ENCODE results near the gene MED13L.

Gene MED13L

DNA sequence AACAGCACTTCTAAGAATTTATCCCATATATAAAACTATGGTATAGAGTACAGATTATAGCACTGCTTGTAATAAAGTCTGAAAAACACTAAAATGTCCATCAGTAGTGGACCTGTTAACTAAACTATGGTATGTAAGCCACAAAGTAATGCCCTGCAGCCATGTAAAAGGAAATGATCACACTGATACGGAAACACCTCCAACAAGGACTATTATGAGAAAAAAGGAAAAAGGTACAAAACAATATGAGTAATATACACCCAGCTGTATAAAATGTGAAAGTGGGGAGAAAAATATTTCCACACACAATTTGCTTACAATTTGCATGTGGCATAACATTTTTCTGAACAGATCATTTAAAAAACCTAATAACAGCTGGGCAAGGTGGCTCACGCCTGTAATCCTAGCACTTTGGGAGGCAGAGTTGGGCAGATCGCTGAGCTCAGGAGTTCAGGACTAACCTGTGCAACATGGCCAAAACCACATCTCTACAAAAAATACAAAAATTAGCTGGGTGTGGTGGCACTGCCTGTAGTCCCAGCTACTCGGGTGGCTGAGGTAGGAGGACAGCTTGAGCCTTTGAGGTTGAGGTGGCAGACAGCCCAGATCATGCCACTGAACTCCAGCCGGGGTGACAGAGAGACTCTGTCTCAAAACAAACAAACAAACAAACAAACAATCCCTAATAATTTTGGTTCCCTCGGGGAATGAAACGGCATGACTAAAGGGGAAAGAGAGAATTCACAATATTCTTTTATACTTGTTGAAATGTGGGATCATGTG, 250.5 kb downstream of the MED13L start:
- Mint-ChIP-seq H3K4me3 (no peak overlapping the region), H3K36me3 (ENCODE audit: low read depth) (peaks cover 14% of the 10 kb centered on the region), H3K27ac (no peak overlapping the region), H3K9me3 (no peaks in the 10 kb centered on the region), H3K27me3 (no peaks in the 10 kb centered on the region), H3K4me1 (ENCODE audit: low read depth) (peaks cover 8% of the 10 kb centered on the region)
- intact Hi-C loops (cut with micrococcal nuclease) = no loop called here

DNA sequence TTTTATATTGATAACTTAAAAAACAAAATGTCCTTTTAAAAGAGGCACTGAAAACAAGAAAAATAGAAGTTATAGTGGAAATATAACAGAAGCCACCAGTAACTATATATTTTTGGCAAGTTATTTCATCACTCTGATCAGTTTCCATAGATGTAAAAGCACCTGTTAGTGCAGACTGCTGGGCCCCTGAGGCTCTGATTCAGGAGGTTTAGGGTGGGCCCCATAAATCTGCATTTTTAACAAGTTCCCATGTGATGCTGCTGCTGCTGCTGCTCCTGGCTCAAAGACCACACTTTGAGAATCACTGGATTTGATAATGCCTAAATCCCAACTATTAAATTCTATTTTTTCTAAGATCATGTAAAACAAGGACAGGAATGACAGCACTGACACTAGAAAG, 251.1 kb downstream of the MED13L start:
- Mint-ChIP-seq H3K27ac (no peak overlapping the region), H3K9me3 (no peaks in the 10 kb centered on the region), H3K36me3 (ENCODE audit: low read depth) (peaks cover 10% of the 10 kb centered on the region), H3K4me3 (no peak overlapping the region), H3K4me1 (ENCODE audit: low read depth) (peaks cover 8% of the 10 kb centered on the region), H3K27me3 (no peaks in the 10 kb centered on the region)
- intact Hi-C loops (cut with micrococcal nuclease) = no loop called here

DNA sequence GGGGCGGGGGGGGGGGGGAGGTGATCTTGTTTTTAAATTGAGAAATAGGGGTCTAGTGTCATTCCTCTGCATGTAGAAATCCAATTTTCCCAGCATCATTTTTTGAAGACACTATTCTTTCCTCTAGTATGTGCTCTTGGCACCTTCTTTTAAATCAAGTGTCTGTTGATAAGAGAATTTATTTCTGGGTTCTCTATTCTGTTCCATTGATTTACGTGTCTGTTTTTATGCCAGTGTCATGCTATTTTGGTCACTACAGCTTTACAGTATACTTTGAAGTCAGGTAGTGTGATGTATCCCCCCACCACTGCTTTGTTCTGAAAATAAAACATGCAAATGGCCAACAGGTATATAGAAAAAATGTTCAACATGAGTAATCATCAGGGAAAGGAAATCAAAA, 252.7 kb downstream of the MED13L start:
- Mint-ChIP-seq H3K4me3 (no peak overlapping the region), H3K4me1 (ENCODE audit: low read depth) (peaks cover 8% of the 10 kb centered on the region), H3K27me3 (no peaks in the 10 kb centered on the region), H3K27ac (no peak overlapping the region), H3K36me3 (ENCODE audit: low read depth) (peaks cover 6% of the 10 kb centered on the region), H3K9me3 (no peaks in the 10 kb centered on the region)
- intact Hi-C loops (cut with micrococcal nuclease) = no loop called here

DNA sequence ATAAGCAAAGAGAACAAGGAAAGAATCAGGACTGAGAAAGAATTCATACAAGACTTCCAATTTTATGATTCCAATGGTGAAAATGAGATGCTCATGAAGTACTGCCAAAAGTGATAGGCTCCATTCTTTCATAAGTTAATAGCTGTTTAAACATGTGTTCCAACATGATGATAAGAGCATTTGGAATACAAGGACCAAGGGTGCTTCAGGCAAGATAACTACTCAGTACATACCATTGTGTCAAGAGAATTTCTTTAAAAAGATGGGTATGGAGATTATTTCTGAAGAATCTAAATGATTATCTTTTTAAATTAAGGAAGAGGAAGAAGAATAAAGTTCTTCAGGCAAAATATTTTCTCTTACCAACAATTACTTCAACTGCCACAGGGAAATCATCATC, 258.1 kb downstream of the MED13L start:
- Mint-ChIP-seq H3K36me3 (ENCODE audit: low read depth) (peaks cover 46% of the 10 kb centered on the region), H3K9me3 (no peaks in the 10 kb centered on the region), H3K27me3 (no peaks in the 10 kb centered on the region), H3K27ac (no peak overlapping the region), H3K4me3 (no peak overlapping the region), H3K4me1 (ENCODE audit: low read depth) (peaks cover 4% of the 10 kb centered on the region)
- intact Hi-C loops (cut with micrococcal nuclease) = no loop called here

DNA sequence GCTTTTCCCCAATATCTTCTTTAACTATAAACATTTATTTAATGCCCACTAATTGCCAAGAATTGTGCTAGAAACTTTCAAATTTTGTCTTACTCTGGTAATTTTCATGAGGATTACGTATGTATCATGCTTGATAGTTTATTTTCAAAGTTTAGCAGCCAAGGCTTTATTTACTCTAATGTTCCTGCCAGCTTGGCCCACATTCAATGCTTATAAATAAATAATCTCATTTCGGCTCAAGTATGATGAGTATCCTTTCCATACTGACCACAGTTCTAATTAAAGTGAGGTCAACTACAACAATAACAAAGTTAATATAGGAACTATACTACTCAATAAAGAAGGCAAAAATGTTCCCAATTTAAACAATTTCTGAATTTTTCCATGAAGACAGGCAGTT, 259.2 kb downstream of the MED13L start:
- Mint-ChIP-seq H3K27ac (no peak overlapping the region), H3K9me3 (no peaks in the 10 kb centered on the region), H3K4me3 (no peak overlapping the region), H3K4me1 (ENCODE audit: low read depth) (peaks cover 4% of the 10 kb centered on the region), H3K36me3 (ENCODE audit: low read depth) (peaks cover 57% of the 10 kb centered on the region), H3K27me3 (no peaks in the 10 kb centered on the region)
- intact Hi-C loops (cut with micrococcal nuclease) = no loop called here

DNA sequence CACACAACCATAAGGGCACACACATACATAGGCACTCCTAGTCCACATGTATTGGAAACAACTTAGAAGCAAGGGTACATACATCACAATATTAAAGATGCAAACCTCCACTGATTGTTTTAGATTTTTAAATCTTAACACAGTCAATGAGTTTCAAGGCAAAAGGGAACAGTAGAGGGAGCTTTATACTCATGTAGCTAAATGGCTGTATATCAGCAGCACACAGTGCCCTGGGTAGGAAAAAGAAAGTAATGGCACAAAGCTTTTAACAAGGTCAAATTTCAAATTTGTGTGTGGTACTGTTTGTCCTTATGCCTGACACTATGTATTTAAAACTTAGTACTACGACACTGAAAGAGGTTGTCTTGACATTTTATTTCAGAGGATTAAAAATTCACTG, 262.0 kb downstream of the MED13L start:
- no peaks in the 10 kb centered on the region for H3K27me3 Mint-ChIP-seq
- H3K36me3 Mint-ChIP-seq (ENCODE audit: low read depth) = peaks cover 79% of the 10 kb centered on the region
- intact Hi-C loops (cut with micrococcal nuclease) = no loop called here
- peaks cover 4% of the 10 kb centered on the region for H3K4me1 Mint-ChIP-seq (ENCODE audit: low read depth)
- no peak overlapping the region for H3K27ac Mint-ChIP-seq
- no peaks in the 10 kb centered on the region for H3K9me3 Mint-ChIP-seq
- H3K4me3 Mint-ChIP-seq = no peak overlapping the region

DNA sequence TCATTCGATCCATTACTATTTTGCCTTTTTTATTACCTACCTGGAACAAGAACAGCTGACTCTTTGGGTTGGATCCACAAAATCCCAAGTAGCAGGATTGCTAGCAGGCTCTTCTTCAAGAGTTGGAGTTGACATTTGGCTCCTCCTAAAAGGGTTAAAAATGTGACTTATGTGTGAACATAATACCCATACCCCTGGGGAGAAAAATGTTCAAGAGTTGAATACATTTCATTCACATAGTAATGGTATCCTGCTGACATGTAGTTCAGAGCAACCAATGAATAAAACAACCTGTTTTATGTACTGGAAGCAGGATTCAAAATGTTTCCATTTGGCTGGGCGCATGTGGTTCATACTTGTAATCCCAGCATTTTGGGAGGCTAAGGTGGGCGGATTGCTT, 264.7 kb downstream of the MED13L start:
- intact Hi-C loops (cut with micrococcal nuclease) = no loop called here
- H3K27ac Mint-ChIP-seq = no peak overlapping the region
- H3K36me3 Mint-ChIP-seq (ENCODE audit: low read depth) = peaks cover 84% of the 10 kb centered on the region
- H3K4me1 Mint-ChIP-seq (ENCODE audit: low read depth) = no peaks in the 10 kb centered on the region
- H3K27me3 Mint-ChIP-seq = no peaks in the 10 kb centered on the region
- no peak overlapping the region for H3K4me3 Mint-ChIP-seq
- no peaks in the 10 kb centered on the region for H3K9me3 Mint-ChIP-seq

DNA sequence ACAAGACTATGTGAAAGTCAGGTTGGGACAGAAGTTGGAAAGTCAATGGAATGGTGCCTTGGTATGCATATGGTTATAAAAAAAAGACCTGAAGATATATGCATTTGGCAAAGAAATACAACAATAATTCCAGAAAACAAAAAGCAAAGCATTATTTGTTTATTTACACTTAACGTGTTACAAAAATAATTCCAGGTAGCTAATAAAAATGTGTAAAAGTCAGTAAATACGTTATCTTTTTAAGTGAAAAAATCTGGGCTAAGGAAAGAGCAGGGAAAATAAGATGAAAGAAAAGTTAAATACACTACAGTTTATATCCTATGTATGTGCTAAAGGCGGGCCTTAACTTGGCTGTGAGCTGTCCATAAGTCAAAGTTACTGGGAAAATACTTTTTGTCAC, 266.3 kb downstream of the MED13L start:
- intact Hi-C loops (cut with micrococcal nuclease) = no loop called here
- H3K36me3 Mint-ChIP-seq (ENCODE audit: low read depth) = peaks cover 89% of the 10 kb centered on the region
- no peaks in the 10 kb centered on the region for H3K9me3 Mint-ChIP-seq
- H3K4me1 Mint-ChIP-seq (ENCODE audit: low read depth) = no peaks in the 10 kb centered on the region
- no peak overlapping the region for H3K27ac Mint-ChIP-seq
- H3K4me3 Mint-ChIP-seq = no peak overlapping the region
- no peaks in the 10 kb centered on the region for H3K27me3 Mint-ChIP-seq

DNA sequence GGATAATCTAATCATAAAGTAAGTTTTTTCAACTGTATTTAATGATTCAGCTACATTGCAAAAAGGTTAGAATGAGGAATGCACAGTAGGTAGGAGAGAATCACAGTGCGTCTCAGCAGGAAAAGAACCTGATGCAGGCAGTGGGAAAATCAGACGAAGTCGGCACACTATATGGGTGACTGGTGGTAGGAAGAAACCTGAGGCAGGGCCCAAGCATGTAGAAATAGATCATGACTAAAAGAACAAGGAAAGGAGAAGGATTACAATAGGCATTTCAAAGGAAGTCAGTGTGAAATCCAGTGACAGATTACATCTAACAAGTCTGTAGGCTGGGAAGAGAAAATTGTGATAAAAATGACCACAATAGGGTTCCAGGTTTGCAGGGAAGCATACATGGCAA, 267.0 kb downstream of the MED13L start:
- H3K27ac Mint-ChIP-seq = no peak overlapping the region

DNA sequence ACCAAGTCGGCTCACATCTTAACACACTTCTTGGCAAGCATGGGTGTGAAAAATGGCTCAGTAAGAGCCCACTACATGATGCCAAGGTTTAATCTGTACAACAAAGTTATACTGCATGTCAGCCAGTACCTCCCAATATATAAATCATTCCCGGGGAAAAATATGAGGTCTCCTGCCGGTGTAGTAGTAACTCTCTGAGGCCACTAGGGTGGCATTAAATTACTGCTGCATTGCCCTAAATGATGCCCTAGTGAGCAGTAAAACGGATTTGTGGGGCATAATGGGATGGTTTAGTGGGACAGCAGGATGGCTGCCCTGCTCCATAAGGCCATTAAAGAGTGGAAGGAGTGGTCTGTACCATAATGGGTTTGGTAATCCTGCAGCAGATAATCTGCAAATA, 267.7 kb downstream of the MED13L start:
- Mint-ChIP-seq H3K27ac (no peak overlapping the region), H3K4me1 (ENCODE audit: low read depth) (no peaks in the 10 kb centered on the region), H3K27me3 (no peaks in the 10 kb centered on the region), H3K9me3 (no peaks in the 10 kb centered on the region), H3K4me3 (no peak overlapping the region), H3K36me3 (ENCODE audit: low read depth) (peaks cover 92% of the 10 kb centered on the region)
- intact Hi-C loops (cut with micrococcal nuclease) = no loop called here

More for the DNA sequence above, 267.0 kb downstream of the MED13L start:
- Mint-ChIP-seq H3K9me3 (no peaks in the 10 kb centered on the region), H3K36me3 (ENCODE audit: low read depth) (peaks cover 95% of the 10 kb centered on the region), H3K4me3 (no peak overlapping the region), H3K4me1 (ENCODE audit: low read depth) (no peaks in the 10 kb centered on the region), H3K27me3 (no peaks in the 10 kb centered on the region)
- intact Hi-C loops (cut with micrococcal nuclease) = no loop called here

DNA sequence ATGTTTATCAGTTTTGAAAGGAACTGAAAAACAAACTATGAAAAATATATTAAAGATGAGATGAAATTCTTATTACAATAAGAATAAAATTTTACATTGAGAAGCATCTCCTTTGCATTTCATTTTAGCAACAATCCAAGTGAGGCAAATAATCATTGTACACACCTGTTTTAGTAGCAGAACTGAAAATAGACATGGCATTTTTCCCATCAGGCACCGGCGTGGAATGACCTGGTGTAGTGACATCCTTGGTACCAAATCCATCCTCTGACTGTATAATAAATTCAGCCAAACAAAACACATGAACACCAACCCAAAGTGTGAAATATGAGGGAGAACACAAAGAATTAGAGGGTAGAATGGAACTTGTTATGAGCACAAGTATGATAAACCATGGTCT, 271.4 kb downstream of the MED13L start:
- no peaks in the 10 kb centered on the region for H3K27me3 Mint-ChIP-seq

DNA sequence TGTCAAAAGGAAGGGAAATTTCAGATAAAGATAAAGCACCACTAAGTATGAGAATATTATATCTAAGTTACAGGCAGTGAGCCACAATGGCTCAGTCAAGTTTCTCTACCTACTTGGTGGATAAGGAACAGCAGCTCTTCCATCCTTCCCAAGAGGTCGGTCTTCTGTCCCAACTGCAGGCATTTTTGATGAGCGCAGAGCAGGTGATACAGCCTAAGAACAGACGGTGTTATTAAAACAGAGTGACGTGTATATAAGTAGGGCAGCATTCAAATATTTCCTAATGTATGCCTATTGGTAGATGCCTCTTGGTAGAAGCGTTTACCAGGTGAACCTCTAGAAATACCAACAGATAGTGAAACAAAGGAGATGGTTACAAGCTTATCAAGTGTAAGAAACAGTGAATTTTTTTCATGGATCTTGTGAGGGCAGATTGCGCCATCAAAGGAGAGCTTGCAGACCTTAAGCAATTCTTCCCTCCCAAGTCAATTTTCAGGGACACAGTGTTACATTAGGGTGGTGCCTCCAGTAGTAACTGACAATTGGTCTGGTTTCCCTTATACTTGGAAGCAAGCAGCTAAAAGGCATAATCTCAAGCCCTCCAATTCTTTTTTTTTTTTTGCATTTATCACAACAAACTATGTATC, 274.5 kb downstream of the MED13L start:
- no peak overlapping the region for H3K4me3 Mint-ChIP-seq
- H3K27ac Mint-ChIP-seq = no peak overlapping the region
- H3K27me3 Mint-ChIP-seq = no peaks in the 10 kb centered on the region
- no peaks in the 10 kb centered on the region for H3K9me3 Mint-ChIP-seq
- intact Hi-C loops (cut with micrococcal nuclease) = no loop called here
- no peaks in the 10 kb centered on the region for H3K4me1 Mint-ChIP-seq (ENCODE audit: low read depth)
- peaks cover 74% of the 10 kb centered on the region for H3K36me3 Mint-ChIP-seq (ENCODE audit: low read depth)

More for the DNA sequence above, 271.4 kb downstream of the MED13L start:
- Mint-ChIP-seq H3K4me1 (ENCODE audit: low read depth) (no peaks in the 10 kb centered on the region), H3K27ac (no peak overlapping the region), H3K9me3 (no peaks in the 10 kb centered on the region), H3K4me3 (no peak overlapping the region), H3K36me3 (ENCODE audit: low read depth) (peaks cover 87% of the 10 kb centered on the region)
- intact Hi-C loops (cut with micrococcal nuclease) = no loop called here

DNA sequence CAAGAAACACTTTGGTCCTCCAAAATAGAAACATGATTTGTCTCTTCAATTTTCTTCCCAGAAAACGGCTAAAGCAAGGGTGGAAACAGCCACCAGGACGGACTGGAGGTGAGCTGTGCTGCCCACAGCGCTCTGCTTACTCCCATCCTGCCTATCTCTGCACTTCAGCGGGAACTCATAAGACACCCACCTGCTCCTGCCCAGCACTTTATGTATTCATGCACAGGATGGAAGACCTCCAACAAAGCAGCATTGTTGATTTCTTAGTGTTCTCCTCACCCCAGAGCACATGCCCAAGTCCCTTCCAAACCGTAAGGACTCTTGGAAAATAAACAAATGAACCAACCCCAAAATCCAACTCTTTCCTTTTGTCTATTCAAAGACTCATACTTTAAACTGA, 277.2 kb downstream of the MED13L start:
- Mint-ChIP-seq H3K4me3 (no peak overlapping the region), H3K27me3 (no peaks in the 10 kb centered on the region), H3K27ac (no peak overlapping the region), H3K4me1 (ENCODE audit: low read depth) (no peaks in the 10 kb centered on the region), H3K36me3 (ENCODE audit: low read depth) (peaks cover 73% of the 10 kb centered on the region), H3K9me3 (no peaks in the 10 kb centered on the region)
- intact Hi-C loops (cut with micrococcal nuclease) = no loop called here

DNA sequence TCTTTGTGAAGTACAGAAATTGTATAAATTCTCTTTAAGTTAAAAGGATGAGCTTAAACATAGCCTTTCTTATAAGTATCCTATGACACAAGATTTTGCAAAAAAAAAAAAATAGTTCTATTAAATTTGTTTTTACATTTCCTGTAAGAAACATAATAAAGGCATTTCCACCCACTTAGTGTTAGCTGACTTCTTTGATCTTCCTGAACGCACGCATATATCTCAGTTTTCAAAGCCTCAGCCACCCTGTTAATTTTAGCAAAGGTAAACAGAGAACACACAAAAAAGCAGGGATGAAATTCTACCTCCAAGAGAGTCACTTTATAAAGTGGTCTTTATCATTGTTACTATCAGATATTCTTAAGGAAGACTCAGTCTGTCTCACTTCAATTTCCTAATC, 277.9 kb downstream of the MED13L start:
- intact Hi-C loops (cut with micrococcal nuclease) = loop anchor here (2.0 to 5.0 kb wide), 3 partner anchors 238 to 709 kb away; no protein-coding TSS in a partner anchor
- Mint-ChIP-seq H3K27ac (no peak overlapping the region), H3K27me3 (no peaks in the 10 kb centered on the region), H3K4me1 (ENCODE audit: low read depth) (no peaks in the 10 kb centered on the region), H3K4me3 (no peak overlapping the region), H3K9me3 (no peaks in the 10 kb centered on the region), H3K36me3 (ENCODE audit: low read depth) (peaks cover 77% of the 10 kb centered on the region)
